PFSK-1 (cell line): ENCODE results near the gene BATF2.

Source experiments
- FOXP2 ChIP-seq: optimal IDR thresholded peaks from 2 replicates; pipeline ENCODE3; 2011; ENCODE audit warnings: borderline replicate concordance, control low read depth, inconsistent platforms; ENCODE audit not compliant: insufficient read depth; ENCODE audit errors: extremely low read length, extremely low read depth
- POLR2AphosphoS5 ChIP-seq: IDR thresholded peaks from 2 replicates; pipeline ENCODE4 v1.6.1; 2012; ENCODE audit warnings: low read depth, mild to moderate bottlenecking, control low read depth, low read length, moderate library complexity
- REST ChIP-seq, 2 experiments: IDR thresholded peaks; 2 replicates each; pipeline versions ENCODE4 v1.6.1 to v1.8.0; 2011 to 2012; ENCODE audit warnings: low read depth in 2 of 2, low read length in 2 of 2, control low read depth in 1 of 2, inconsistent platforms in 1 of 2, mild to moderate bottlenecking in 1 of 2, moderate library complexity in 1 of 2; ENCODE audit not compliant: insufficient read depth in 1 of 2
- SIN3A ChIP-seq: IDR thresholded peaks from 2 replicates; pipeline ENCODE4 v1.6.1; 2012; ENCODE audit warnings: mild to moderate bottlenecking, low read length, moderate library complexity, borderline replicate concordance; ENCODE audit not compliant: insufficient read depth
- TAF1 ChIP-seq: IDR thresholded peaks from 2 replicates; pipeline ENCODE4 v1.6.1; 2012; ENCODE audit warnings: low read length, control low read depth, borderline replicate concordance; ENCODE audit not compliant: insufficient read depth

DNA sequence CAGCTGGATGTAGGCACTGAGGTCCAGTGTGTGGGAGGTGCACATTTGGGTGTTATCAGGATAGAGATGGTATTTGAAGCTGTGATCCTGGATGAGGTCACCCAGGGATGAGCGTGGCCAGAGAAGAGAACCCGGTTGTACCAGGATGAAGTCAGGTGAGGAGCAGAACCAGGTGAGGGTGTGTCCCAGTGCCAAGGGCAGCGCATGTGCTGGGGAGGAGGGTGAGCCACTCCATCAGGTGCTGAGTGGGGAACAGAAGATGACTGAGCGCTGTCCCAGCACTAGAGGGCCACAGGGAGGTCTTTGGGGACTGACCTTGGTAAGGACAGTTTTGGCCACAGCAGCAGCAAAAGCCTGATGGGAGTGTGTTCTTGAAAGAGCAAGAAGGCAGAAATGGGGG lies 19.9 kb upstream of the BATF2 start:
- no peak for TF ChIP-seq TAF1
- TF ChIP-seq POLR2AphosphoS5, result no peak
- TF ChIP-seq FOXP2, result no peak
- TF ChIP-seq SIN3A, result no peak
- TF ChIP-seq REST (IDR thresholded peaks at IDR 0.05; ENCODE audit: insufficient read depth in 1 of 2, low read depth in 2 of 2, low read length in 2 of 2), result no peak
